ENCODE results near the gene TMEM151A. TPM values are rescaled to one million over a fixed set of nuclear protein-coding genes. Genes with fewer than 3 reads are reported as not detected.

The TMEM151A gene
- polyA plus RNA-seq, 1 experiment, result 0.15 TPM

GRCh38 chr11:66311965-66312548 is 20.4 kb downstream of the TMEM151A start:
- Histone ChIP-seq H3K36me3 (ENCODE audit: control insufficient read depth, insufficient read depth, low read length) (no peaks in the 10 kb centered on the region; the same call in 1 of the 2 replicates), H3K27me3 (ENCODE audit: control insufficient read depth, insufficient read depth, low read length) (peaks cover 3% of the 10 kb centered on the region; the same call in 1 of the 2 replicates), H3K4me3 (ENCODE audit: low read depth, low read length) (peak overlapping the region; percentile 35)
- no peak for DNase-seq (ENCODE audit: low read depth)
- TF ChIP-seq CTCF (IDR thresholded peaks at IDR 0.05; ENCODE audit: insufficient read depth, low read depth, low read length), result no peak; the same call in 1 of the 2 replicates
- ChIA-PET CTCF (interaction anchor here (0.6 to 11.3 kb wide), 29 partner anchors 10 to 175 kb away, joined by 3 to 201 read pairs (median 5); partner anchors contain the start of genes B4GAT1, BRMS1, MRPL11 and NPAS4), POLR2A (interaction anchor here (0.7 to 3.8 kb wide), 10 partner anchors 13 to 155 kb away, joined by 3 to 34 read pairs (median 5); partner anchors contain the start of genes PELI3, RIN1 and YIF1A)

GRCh38 chr11:66312549-66313320 is 21.0 kb downstream of the TMEM151A start:
- H3K27me3 ChIP-seq (ENCODE audit: control insufficient read depth, insufficient read depth, low read length), result no peaks in the 10 kb centered on the region
- H3K4me3 ChIP-seq (ENCODE audit: low read depth, low read length), result peak overlapping the region; percentile 69
- ChIA-PET POLR2A (interaction anchor here (0.7 to 3.8 kb wide), 8 partner anchors 12 to 154 kb away, joined by 3 to 34 read pairs (median 6); partner anchors contain the start of genes BRMS1, PELI3, RIN1 and YIF1A), CTCF (interaction anchor here (0.6 to 11.3 kb wide), 21 partner anchors 10 to 176 kb away, joined by 3 to 201 read pairs (median 7); partner anchors contain the start of genes B4GAT1, BRMS1, NPAS4 and RAB1B)
- DNase-seq (ENCODE audit: low read depth), result peak; percentile 98
- no peaks in the 10 kb centered on the region; the same call in 1 of the 2 replicates for H3K36me3 ChIP-seq (ENCODE audit: control insufficient read depth, insufficient read depth, low read length)
- TF ChIP-seq CTCF (IDR thresholded peaks at IDR 0.05; ENCODE audit: insufficient read depth, low read depth, low read length), result no peak

GRCh38 chr11:66313321-66314185 is 21.9 kb downstream of the TMEM151A start:
- no peak for DNase-seq (ENCODE audit: low read depth)
- ChIA-PET CTCF (interaction anchor here (0.8 to 11.3 kb wide), 12 partner anchors 9 to 94 kb away, joined by 3 to 201 read pairs (median 10); partner anchors contain the start of genes BRMS1, RAB1B, RIN1 and TMEM151A), POLR2A (interaction anchor here (0.7 to 3.8 kb wide), 6 partner anchors 11 to 96 kb away, joined by 3 to 34 read pairs (median 12); partner anchors contain the start of genes BRMS1, RIN1 and YIF1A)
- peak; percentile 60 for TF ChIP-seq CTCF (IDR thresholded peaks at IDR 0.05; ENCODE audit: insufficient read depth, low read depth, low read length)
- peak overlapping the region; percentile 69 for H3K4me3 ChIP-seq (ENCODE audit: low read depth, low read length)
- H3K27me3 ChIP-seq (ENCODE audit: control insufficient read depth, insufficient read depth, low read length), result no peaks in the 10 kb centered on the region
- no peaks in the 10 kb centered on the region; the same call in 1 of the 2 replicates for H3K36me3 ChIP-seq (ENCODE audit: control insufficient read depth, insufficient read depth, low read length)

GRCh38 chr11:66314186-66314501 is 22.4 kb downstream of the TMEM151A start:
- no peak for TF ChIP-seq CTCF (IDR thresholded peaks at IDR 0.05; ENCODE audit: insufficient read depth, low read depth, low read length)
- H3K27me3 ChIP-seq (ENCODE audit: control insufficient read depth, insufficient read depth, low read length), result no peaks in the 10 kb centered on the region
- H3K4me3 ChIP-seq (ENCODE audit: low read depth, low read length), result peak overlapping the region; percentile 69
- ChIA-PET POLR2A (interaction anchor here (0.7 to 3.8 kb wide), 4 partner anchors 21 to 97 kb away, joined by 3 to 34 read pairs (median 11); partner anchors contain the start of genes RIN1 and YIF1A), CTCF (interaction anchor here (2.4 to 11.3 kb wide), 5 partner anchors 11 to 94 kb away, joined by 9 to 201 read pairs (median 81); partner anchors contain the start of genes BRMS1 and RIN1)
- no peak for DNase-seq (ENCODE audit: low read depth)
- H3K36me3 ChIP-seq (ENCODE audit: control insufficient read depth, insufficient read depth, low read length), result no peaks in the 10 kb centered on the region; the same call in 1 of the 2 replicates

Data from BJ (cell line).